GM18858 (cell line): Measurements from ENCODE around the gene EPS15.
"Not testable (repeated sequence)": the region's sequence is repeated elsewhere in the genome, so short reads cannot be mapped to it uniquely, and the experiment has no call there.

Experiments used
- ATAC-seq: cut with Tn5 transposase; IDR thresholded peaks from one replicate; pipeline ENCODE4 v1.9.1; 2021; ENCODE audit not compliant: unreplicated experiment

The EPS15 gene

DNA sequence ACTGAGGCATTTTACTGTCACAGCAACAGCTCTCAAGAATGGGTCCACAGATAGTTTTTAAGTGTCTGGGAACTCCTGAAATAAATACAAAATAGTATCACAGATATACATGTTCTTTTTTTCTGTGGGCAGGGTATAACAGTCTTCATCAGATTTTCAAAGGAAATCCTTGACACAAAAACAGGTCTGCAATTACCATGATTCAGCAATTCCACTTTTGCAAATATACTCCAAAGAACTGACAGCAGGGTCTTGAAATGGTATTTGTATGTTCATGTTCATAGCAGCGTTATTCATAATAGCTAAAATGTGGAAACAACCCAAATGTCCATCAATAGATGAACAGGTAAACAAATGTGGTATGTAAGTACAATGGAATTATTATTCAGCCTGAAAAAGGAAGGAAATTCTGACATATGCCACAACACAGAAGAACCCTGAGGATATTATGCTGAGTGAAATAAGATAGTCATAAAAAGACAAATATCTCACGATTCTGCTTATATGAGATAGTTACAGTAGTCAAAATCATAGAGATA is 85.0 kb downstream of the EPS15 start:
- ATAC-seq, result no peak

DNA sequence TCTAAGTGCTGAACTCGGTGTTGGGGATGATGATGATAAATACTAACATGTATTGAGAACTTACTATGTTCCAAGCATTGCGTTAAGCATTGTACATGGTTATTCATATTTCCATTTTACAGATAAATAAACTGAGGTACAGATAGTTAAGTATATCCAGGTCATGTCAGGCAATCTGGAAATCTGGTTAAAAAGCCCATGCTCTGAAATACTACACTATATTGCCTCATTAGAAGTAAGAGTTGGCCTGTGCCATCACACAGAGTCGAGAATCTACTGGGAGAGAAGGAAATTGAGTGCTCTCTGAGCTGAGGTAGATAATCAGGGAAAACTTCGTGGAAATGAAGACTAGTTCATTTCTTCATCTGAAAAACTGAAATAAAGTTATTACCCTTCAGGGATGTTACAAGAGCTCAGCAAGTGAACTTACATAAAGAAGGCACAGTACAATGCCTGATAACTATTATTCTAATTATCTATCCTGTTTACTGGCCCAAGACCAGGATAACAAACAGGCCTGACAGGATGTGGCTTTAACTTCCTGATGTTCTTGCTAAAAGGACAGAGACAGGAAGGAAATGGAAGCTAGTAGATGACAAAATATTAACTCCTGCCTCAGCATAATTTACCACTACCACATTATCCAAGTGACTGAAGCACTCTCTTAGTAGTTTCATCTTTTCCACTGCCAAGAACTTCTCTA is 85.6 kb downstream of the EPS15 start:
- ATAC-seq, result no peak

GRCh38 chr1:51432146-51432545 is 86.9 kb downstream of the EPS15 start:
- no peak for ATAC-seq

DNA sequence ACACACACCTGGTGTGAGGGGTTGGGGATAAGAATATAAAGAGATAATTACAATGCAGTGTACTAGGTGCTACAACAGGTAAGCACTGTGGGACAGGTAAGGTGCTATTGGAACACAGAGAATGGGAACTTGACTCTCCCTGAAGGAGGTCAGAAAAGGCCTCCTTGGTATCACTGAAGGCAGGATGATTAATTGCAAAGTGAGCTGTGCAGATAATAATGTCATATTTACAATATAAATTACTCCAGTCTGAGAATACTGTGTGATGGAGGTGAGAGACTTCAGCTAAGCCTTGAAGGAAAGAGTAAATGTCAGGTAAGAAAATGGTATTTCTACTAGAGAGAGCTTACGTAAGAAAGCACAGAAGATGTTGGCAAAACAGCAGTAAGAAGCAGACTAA is 91.6 kb downstream of the EPS15 start:
- no peak for ATAC-seq

GRCh38 chr1:51425955-51426354 is 93.1 kb downstream of the EPS15 start:
- ATAC-seq, result no peak

GRCh38 chr1:51425273-51425672 is 93.8 kb downstream of the EPS15 start:
- ATAC-seq, result no peak

GRCh38 chr1:51423073-51423821 is 95.8 kb downstream of the EPS15 start:
- no peak for ATAC-seq

DNA sequence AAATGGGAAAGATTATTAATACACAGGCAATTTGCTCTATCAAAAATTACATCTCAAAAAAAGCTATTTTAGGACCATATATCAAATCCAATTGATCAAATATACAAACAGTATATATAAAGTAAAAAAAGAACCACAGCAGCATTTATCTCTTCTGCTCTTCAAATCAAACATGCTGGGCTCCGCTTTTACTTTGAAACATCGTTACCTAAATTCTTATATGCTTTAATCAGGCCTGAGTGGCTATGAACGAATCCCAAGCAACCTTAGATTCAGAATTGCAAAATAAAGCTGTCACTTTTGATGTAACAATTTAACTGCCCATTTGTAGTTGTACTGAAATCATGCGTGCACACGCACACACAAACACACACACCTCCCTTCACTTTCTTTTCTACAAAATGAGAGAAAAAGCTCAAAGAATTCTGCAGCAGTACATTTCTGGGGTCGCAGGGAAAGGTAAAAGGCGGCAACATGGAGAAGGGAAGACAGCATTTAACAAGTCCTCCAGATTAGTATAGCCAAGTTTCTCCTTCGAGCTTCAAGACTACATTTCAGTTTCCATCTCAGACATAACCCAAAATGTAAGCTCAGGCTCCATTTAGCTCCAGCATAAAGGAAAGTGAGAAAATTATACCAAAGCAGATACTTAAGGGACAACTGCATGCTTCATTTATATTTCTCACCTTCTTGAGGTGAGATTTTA is 96.5 kb downstream of the EPS15 start:
- no peak for ATAC-seq

DNA sequence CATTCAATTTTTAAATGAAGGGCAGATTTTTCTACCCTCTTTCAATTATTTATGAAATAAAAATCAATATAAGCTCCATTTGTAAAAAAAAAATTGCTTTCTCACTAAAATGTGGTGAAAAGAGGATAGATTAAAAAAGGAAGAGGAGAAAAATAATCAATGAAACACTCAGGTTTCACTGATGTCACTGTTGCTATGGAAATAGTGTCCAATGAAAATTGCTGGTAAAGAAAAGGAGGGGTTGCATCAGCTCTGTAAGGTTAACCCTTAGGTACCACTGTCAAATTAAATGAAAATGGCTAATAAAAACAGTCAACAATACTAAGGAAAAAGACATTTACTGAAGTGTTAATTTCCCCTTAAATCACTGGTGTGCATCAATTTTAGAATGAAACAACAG is 97.1 kb downstream of the EPS15 start:
- ATAC-seq, result no peak

GRCh38 chr1:51420867-51421627 is 98.0 kb downstream of the EPS15 start:
- ATAC-seq, result no peak

- ATAC-seq, result no peak
Observed at GRCh38 chr1:51418384-51418959, 100.6 kb downstream of the EPS15 start.

GRCh38 chr1:51417496-51418383 is 101.3 kb downstream of the EPS15 start:
- no peak for ATAC-seq

DNA sequence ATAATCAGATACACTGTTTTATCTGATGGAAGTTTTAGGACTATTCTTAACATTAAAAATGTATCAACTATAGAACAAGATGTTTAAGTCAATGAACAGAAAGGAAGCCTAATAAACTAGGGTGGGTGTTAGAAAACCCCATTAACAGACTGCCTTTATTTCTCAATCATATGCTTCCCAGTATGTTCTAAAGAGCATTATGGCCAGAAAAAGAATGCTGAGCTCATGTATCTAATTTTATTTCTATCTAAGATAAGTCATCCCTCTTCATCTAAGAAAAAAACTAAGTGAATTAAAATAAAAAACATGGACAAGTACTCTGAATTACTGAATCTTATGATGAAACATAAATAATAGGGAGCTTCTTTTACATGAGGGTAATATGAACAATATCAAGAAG is 102.2 kb downstream of the EPS15 start:
- no peak for ATAC-seq

GRCh38 chr1:51415963-51416362 is 103.1 kb downstream of the EPS15 start:
- ATAC-seq, result no peak

DNA sequence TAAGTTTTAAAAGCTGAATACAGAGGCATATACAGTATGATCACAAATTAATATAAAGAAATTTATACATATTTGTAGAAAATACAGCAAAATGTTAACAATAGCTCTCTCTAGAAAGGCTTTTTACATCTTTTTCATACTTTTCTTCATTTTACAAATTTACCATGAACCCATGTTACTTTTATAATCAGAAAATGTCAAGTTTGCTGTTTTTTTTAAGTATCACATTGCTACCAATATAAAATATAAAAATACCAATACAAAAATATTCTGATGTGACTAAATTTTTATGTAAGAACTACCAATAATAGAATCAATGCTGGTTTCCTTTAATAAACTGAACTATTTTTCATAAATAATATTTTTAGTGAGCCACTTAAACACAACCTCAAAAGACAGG is 104.3 kb downstream of the EPS15 start:
- ATAC-seq, result no peak

DNA sequence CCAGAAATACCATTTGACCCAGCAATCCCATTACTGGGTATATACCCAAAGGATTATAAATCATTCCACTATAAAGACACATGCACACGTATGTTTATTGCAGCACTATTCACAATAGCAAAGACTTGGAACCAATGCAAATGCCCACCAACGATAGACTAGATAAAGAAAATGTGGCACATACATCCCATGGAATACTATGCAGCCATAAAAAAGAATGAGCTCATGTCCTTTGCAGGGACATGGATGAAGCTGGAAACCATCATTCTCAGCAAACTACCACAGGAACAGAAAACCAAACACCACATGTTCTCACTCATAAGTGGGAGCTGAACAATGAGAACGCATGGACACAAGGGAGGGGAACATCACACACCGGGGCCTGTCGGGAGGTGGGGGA is 107.2 kb downstream of the EPS15 start:
- not testable (repeated sequence) for ATAC-seq

DNA sequence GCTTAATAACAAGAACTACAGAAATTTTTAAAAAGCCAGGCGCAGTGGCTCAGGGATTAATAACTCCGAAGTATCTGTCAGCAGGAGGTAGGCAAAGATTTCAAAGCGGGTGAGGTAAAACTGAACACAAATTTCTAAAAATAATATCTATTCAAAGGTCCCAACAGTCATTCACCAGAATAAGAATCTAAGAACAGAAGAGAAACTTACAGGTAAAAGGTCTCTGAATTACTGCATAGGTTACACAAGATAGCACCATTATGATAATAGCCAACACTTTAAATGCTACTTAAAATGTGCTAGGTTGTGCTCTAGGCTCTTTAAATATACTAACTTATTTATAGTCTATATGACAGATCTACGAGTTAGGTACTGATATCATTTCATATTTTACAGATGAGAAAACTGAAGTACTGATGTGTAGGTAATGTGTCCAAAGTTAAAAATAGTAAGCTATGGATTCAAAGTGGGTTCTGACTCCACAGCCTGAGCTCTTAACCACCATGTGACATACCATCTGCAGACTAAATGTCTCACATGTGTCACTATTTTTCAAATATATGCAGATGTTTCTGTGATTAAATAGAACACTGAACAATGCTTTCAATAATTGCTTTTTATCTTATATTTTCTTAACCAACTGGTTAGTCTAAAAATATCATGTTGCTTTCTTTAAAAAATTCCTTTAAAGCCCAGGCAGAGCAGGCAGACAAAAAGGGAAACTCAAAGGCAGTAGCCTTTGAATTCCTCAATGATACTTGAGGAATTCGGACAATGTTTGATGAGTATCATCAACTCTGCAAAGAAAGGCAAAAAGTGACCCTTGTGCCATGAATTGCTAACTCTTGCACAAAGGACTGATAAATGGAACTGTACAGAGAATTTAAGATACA is 108.3 kb downstream of the EPS15 start:
- no peak for ATAC-seq

DNA sequence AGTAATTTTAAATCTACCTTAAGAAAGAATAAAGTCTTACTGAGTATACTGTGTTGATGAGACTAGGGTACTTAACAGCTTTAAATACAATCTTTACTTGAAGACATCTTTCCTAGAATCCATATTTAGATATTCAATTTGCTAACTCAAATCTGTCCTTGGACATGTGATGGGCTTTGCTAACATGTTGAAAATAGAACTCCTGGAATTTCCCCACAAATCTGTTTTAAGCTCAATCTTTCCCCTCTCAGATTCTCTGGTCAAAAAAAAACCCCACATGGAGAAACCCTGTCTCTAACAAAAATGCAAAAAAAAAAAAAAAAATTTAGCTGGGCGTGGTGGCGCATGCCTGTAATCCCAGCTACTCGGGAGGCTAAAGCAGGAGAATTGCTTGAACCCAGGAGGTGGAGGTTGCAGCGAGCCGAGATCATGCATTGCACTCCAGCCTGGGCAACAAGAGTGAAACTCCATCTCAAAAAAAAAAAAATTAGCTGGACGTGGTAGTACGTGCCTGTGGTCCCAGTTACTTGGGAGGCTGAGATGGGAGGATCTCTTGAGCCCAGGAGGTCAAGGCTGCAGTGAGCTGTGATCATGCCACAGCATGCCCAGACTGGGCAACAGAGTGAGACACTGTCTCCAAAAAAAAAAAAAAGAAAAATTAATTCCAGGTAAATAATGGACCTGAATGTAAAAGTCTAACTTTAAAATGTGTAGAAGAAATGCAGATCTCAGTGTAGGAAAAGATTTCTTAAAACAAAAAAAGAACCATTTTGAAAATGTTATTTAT is 109.1 kb downstream of the EPS15 start:
- ATAC-seq, result not testable (repeated sequence)
